Keratinocyte (primary cell): Measurements from ENCODE around the gene HHIPL1. TPM values are rescaled to one million over a fixed set of nuclear protein-coding genes. Genes with fewer than 3 reads are reported as not detected.

Experiments used
- DNase-seq: peaks from one replicate; pipeline ENCODE4 v3.0.0-alpha.2; 2011; ENCODE audit warnings: low read depth, missing footprints, low spot score
- FAIRE-seq: peaks from 2 replicates; lab custom pipeline; 2011; peaks lifted over from hg19 to GRCh38; lab: Jason Lieb, UNC
- H2AFZ ChIP-seq: 2 replicates; pipeline ENCODE4 v1.6.0; 2012; ENCODE audit warnings: low read length, control low read depth, inconsistent platforms; ENCODE audit not compliant: control insufficient read depth
- H3K27ac ChIP-seq: 2 replicates; pipeline ENCODE4 v1.5.1; 2011; ENCODE audit warnings: low read length; ENCODE audit not compliant: control insufficient read depth, insufficient read depth
- H3K27me3 ChIP-seq: 3 replicates; pipeline ENCODE4 v1.6.0; 2011; ENCODE audit warnings: low read length; ENCODE audit not compliant: control insufficient read depth, insufficient read depth; ENCODE audit errors: extremely low read depth
- H3K36me3 ChIP-seq, 2 experiments: 2 replicates in 1 of 2; 3 replicates in 1 of 2; pipeline ENCODE4 v1.5.1; 2011; ENCODE audit warnings: low read length in 2 of 2, mild to moderate bottlenecking in 1 of 2; ENCODE audit not compliant: control insufficient read depth in 2 of 2, insufficient read depth in 2 of 2; ENCODE audit errors: extremely low read depth in 1 of 2
- H3K4me1 ChIP-seq: 3 replicates; pipeline ENCODE4 v1.5.1; 2011; ENCODE audit warnings: low read length; ENCODE audit not compliant: control insufficient read depth, insufficient read depth; ENCODE audit errors: extremely low read depth
- H3K4me2 ChIP-seq: 3 replicates; pipeline ENCODE4 v1.6.0; 2011; ENCODE audit warnings: low read depth, low read length; ENCODE audit not compliant: control insufficient read depth, insufficient read depth; ENCODE audit errors: extremely low read depth
- H3K4me3 ChIP-seq, 3 experiments: fragments of 200-600 bp in 1 of 3; sonication (generic) in 1 of 3; 2 replicates in 2 of 3; 3 replicates in 1 of 3; pipeline ENCODE4 v1.5.1; 2011 to 2016; ENCODE audit warnings: low read length in 3 of 3, mild to moderate bottlenecking in 3 of 3, control low read depth in 2 of 3, inconsistent platforms in 1 of 3, low read depth in 1 of 3, mixed read lengths in 1 of 3, mixed run types in 1 of 3, moderate library complexity in 1 of 3; ENCODE audit not compliant: control insufficient read depth in 2 of 3, insufficient read depth in 2 of 3; ENCODE audit errors: extremely low read depth in 1 of 3
- H3K79me2 ChIP-seq: 2 replicates; pipeline ENCODE4 v1.6.0; 2012; ENCODE audit warnings: low read length; ENCODE audit not compliant: control insufficient read depth, insufficient read depth
- H3K9ac ChIP-seq: 3 replicates; pipeline ENCODE4 v1.6.0; 2011; ENCODE audit warnings: low read length; ENCODE audit not compliant: control insufficient read depth, insufficient read depth; ENCODE audit errors: extremely low read depth
- H3K9me1 ChIP-seq: 3 replicates; pipeline ENCODE4 v1.6.0; 2011; ENCODE audit warnings: low read length; ENCODE audit not compliant: control insufficient read depth, insufficient read depth; ENCODE audit errors: extremely low read depth
- H3K9me3 ChIP-seq: 2 replicates; pipeline ENCODE4 v1.5.1; 2012; ENCODE audit warnings: low read depth, low read length; ENCODE audit not compliant: control insufficient read depth
- H4K20me1 ChIP-seq: 3 replicates; pipeline ENCODE4 v1.6.0; 2011; ENCODE audit warnings: low read length; ENCODE audit not compliant: control insufficient read depth, insufficient read depth; ENCODE audit errors: extremely low read depth
- CTCF ChIP-seq, 3 experiments: IDR thresholded peaks in 1 of 3; conservative IDR thresholded peaks in 1 of 3; optimal IDR thresholded peaks in 1 of 3; 2 replicates in 2 of 3; 3 replicates in 1 of 3; pipeline versions ENCODE3 to v1.5.1; 2011; ENCODE audit warnings: low read length in 3 of 3, mild to moderate bottlenecking in 3 of 3, moderate library complexity in 2 of 3, control low read depth in 1 of 3, inconsistent platforms in 1 of 3; ENCODE audit not compliant: insufficient read depth in 2 of 3; ENCODE audit errors: extremely low read depth in 1 of 3
- EZH2 ChIP-seq: IDR thresholded peaks from one replicate; pipeline ENCODE4 v1.6.1; 2012; ENCODE audit warnings: inconsistent platforms, mild to moderate bottlenecking, low read length, moderate library complexity
- dilution Hi-C: fragments of 300-500 bp; cut with MboI; formaldehyde crosslinking; loops from one replicate; pipeline ENCODE4 v1.7.0; 2020; ENCODE audit warnings: low sequenced_read_pairs; ENCODE audit not compliant: extremely low pct_ligation_motif_present
- polyA plus RNA-seq, 5 experiments: library from polyadenylated mRNA; depleted of rRNA in 3 of 5; stranded (reverse) in 3 of 5; stranded (forward) in 1 of 5; unstranded in 1 of 5; fragments of >200 nt; gene quantifications; 1 replicate in 1 of 5; 2 replicates in 3 of 5; 3 replicates in 1 of 5; pipeline versions ENCODE4 v1.2.1 to v1.2.3, GENCODE V29; 2011 to 2012; ENCODE audit warnings: missing spikeins in 2 of 5, low read depth in 1 of 5, low replicate concordance in 1 of 5

HHIPL1 gene
- polyA plus RNA-seq, 1 donor (not counting 4 experiments of a cell fraction or from before 2014, with no cell fraction given) = 0.08 TPM

DNA sequence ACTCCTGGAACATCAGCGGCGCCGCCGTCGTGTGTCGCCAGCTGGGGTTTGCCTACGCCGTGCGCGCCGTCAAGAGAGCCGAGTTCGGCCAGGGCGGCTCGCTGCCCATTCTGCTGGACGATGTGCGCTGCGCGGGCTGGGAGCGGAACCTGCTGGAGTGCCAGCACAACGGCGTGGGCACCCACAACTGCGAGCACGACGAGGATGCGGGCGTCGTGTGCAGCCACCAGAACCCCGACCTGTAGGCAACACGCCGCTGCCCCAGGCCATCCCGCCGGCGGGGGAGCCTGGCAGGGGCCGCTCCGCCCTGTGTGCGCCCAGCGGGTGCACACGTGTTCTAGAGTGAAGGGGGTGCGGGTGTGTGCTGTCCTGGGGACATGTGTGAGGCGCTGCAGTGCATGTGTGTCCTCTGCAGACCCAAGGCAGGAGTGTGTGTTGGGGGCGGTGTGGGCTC lies 30.5 kb downstream of the HHIPL1 start:
- H3K79me2 ChIP-seq = no peaks in the 10 kb centered on the region
- no peaks in the 10 kb centered on the region for H3K36me3 ChIP-seq
- no peak overlapping the region for H3K27ac ChIP-seq
- H3K4me2 ChIP-seq = no peak overlapping the region
- FAIRE-seq (no peak), DNase-seq (no peak)
- dilution Hi-C loops = no loop called here
- H3K4me1 ChIP-seq = no peaks in the 10 kb centered on the region
- H3K9ac ChIP-seq = no peak overlapping the region
- peak; percentile 60 for TF ChIP-seq EZH2
- no peak for TF ChIP-seq CTCF (optimal IDR thresholded peaks at IDR 0.05 in 1 of 3, IDR thresholded peaks at IDR 0.05 in 1 of 3, conservative IDR thresholded peaks at IDR 0.05 in 1 of 3; ENCODE audit: extremely low read depth in 1 of 3, insufficient read depth in 2 of 3, low read length in 3 of 3)
- H3K9me1 ChIP-seq = no peaks in the 10 kb centered on the region
- H3K27me3 ChIP-seq = peaks cover 42% of the 10 kb centered on the region
- H4K20me1 ChIP-seq = no peaks in the 10 kb centered on the region
- H2AFZ ChIP-seq = no peak overlapping the region
- H3K4me3 ChIP-seq = no peak overlapping the region
- peaks cover 9% of the 10 kb centered on the region for H3K9me3 ChIP-seq

GRCh38 chr14:99675951-99676350 lies 31.0 kb downstream of the HHIPL1 start:
- H3K79me2 ChIP-seq = no peaks in the 10 kb centered on the region
- no peaks in the 10 kb centered on the region for H3K9me1 ChIP-seq
- no peak overlapping the region for H3K4me3 ChIP-seq
- H3K9me3 ChIP-seq = peaks cover 9% of the 10 kb centered on the region
- H3K27ac ChIP-seq = no peak overlapping the region
- H4K20me1 ChIP-seq = no peaks in the 10 kb centered on the region
- no peak overlapping the region for H3K4me2 ChIP-seq
- H2AFZ ChIP-seq = no peak overlapping the region
- no peak for TF ChIP-seq CTCF (optimal IDR thresholded peaks at IDR 0.05 in 1 of 3, IDR thresholded peaks at IDR 0.05 in 1 of 3, conservative IDR thresholded peaks at IDR 0.05 in 1 of 3; ENCODE audit: extremely low read depth in 1 of 3, insufficient read depth in 2 of 3, low read length in 3 of 3)
- peak; percentile 14 for TF ChIP-seq EZH2
- no peaks in the 10 kb centered on the region for H3K4me1 ChIP-seq
- H3K27me3 ChIP-seq = peaks cover 39% of the 10 kb centered on the region
- dilution Hi-C loops = no loop called here
- H3K36me3 ChIP-seq = no peaks in the 10 kb centered on the region
- FAIRE-seq (no peak), DNase-seq (no peak)
- H3K9ac ChIP-seq = no peak overlapping the region
